Measurements from ENCODE around the gene ATE1. TPM values are rescaled to one million over a fixed set of nuclear protein-coding genes. Genes with fewer than 3 reads are reported as not detected.

Gene ATE1
- total and polyA plus RNA-seq, 7 donors = 12.5 to 49.6 (median 31.4) TPM

GRCh38 chr10:121864168-121864567, 63.7 kb downstream of the ATE1 start:
- WGBS, 2 donors = 86 to 97% methylated on average over 5 of the region's 5 CpGs
- peaks cover 0 to 10% (median 5%) of the 10 kb centered on the region in 4 donors for H3K36me3 ChIP-seq
- DNase-seq = no peak
- intact Hi-C loops (cut with DNase I) = no loop called here
- TF ChIP-seq POLR2A (IDR thresholded peaks at IDR 0.05) = no peak
- no peak for TF ChIP-seq POLR2AphosphoS5 (IDR thresholded peaks at IDR 0.05)
- TF ChIP-seq, protein P1, sequence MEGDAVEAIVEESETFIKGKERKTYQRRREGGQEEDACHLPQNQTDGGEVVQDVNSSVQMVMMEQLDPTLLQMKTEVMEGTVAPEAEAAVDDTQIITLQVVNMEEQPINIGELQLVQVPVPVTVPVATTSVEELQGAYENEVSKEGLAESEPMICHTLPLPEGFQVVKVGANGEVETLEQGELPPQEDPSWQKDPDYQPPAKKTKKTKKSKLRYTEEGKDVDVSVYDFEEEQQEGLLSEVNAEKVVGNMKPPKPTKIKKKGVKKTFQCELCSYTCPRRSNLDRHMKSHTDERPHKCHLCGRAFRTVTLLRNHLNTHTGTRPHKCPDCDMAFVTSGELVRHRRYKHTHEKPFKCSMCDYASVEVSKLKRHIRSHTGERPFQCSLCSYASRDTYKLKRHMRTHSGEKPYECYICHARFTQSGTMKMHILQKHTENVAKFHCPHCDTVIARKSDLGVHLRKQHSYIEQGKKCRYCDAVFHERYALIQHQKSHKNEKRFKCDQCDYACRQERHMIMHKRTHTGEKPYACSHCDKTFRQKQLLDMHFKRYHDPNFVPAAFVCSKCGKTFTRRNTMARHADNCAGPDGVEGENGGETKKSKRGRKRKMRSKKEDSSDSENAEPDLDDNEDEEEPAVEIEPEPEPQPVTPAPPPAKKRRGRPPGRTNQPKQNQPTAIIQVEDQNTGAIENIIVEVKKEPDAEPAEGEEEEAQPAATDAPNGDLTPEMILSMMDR (IDR thresholded peaks at IDR 0.05) = no peak
- TF ChIP-seq EP300 (IDR thresholded peaks at IDR 0.05) = no peak
- no peak overlapping the region for H3K27ac ChIP-seq
- no peaks in the 10 kb centered on the region for H3K27me3 ChIP-seq
- H3K9me3 ChIP-seq = no peaks in the 10 kb centered on the region
- H3K4me3 ChIP-seq = no peak overlapping the region
- no peaks in the 10 kb centered on the region for H3K4me1 ChIP-seq

- intact Hi-C loops (cut with DNase I) = no loop called here
- H3K4me3 ChIP-seq = no peak overlapping the region
- H3K4me1 ChIP-seq = no peaks in the 10 kb centered on the region
- H3K36me3 ChIP-seq = peaks cover 0 to 4% (median 0%) of the 10 kb centered on the region in 4 donors
- no peaks in the 10 kb centered on the region for H3K27me3 ChIP-seq
- H3K9me3 ChIP-seq = no peaks in the 10 kb centered on the region
- no peak overlapping the region for H3K27ac ChIP-seq
- TF ChIP-seq POLR2A (IDR thresholded peaks at IDR 0.05) = no peak
- no peak for TF ChIP-seq EP300 (IDR thresholded peaks at IDR 0.05)
- TF ChIP-seq, protein P1 (IDR thresholded peaks at IDR 0.05) = no peak
- TF ChIP-seq POLR2AphosphoS5 (IDR thresholded peaks at IDR 0.05) = no peak
- DNase-seq = no peak
- WGBS, 2 donors = 96 to 99% methylated on average over 4 of the region's 4 CpGs
Observed at GRCh38 chr10:121862649-121863048, 65.2 kb downstream of the ATE1 start.

- Histone ChIP-seq H3K36me3 (peaks cover 0 to 4% (median 0%) of the 10 kb centered on the region in 4 donors), H3K27ac (no peak overlapping the region), H3K4me1 (no peaks in the 10 kb centered on the region), H3K9me3 (no peaks in the 10 kb centered on the region), H3K27me3 (no peaks in the 10 kb centered on the region), H3K4me3 (no peak overlapping the region)
- WGBS, 2 donors = 97 to 98% methylated on average over 7 of the region's 7 CpGs
- intact Hi-C loops (cut with DNase I) = no loop called here
- DNase-seq = no peak
- TF ChIP-seq, protein P1 (IDR thresholded peaks at IDR 0.05) = no peak
- TF ChIP-seq POLR2AphosphoS5 (IDR thresholded peaks at IDR 0.05) = no peak
- no peak for TF ChIP-seq EP300 (IDR thresholded peaks at IDR 0.05)
- TF ChIP-seq POLR2A (IDR thresholded peaks at IDR 0.05) = no peak
Observed at GRCh38 chr10:121862042-121862441, 65.8 kb downstream of the ATE1 start.

DNA sequence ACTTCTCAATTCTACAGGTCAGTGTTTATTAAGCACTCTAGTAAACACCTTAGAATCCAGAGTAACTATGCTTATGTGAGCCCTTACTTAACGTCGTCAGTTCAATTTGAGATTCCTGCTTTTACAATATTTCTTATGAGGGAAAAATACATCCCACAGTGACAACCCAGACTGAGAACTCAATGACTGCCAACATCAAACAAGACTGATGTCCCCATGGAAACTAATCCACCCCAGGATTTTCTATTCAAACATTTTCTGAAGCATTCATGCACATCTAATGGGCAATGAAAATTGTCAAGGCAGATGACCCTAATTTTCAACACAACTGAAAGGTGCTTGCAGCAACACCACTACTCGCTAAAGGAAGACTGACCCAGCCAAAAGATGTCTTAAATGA, 67.0 kb downstream of the ATE1 start:
- intact Hi-C loops (cut with DNase I) = no loop called here
- Histone ChIP-seq H3K9me3 (no peaks in the 10 kb centered on the region), H3K4me3 (no peak overlapping the region), H3K27ac (no peak overlapping the region), H3K27me3 (no peaks in the 10 kb centered on the region), H3K4me1 (no peaks in the 10 kb centered on the region), H3K36me3 (peaks cover 0 to 6% (median 2%) of the 10 kb centered on the region in 4 donors)
- WGBS, 2 donors = 84 to 89% methylated on average over 3 of the region's 3 CpGs
- TF ChIP-seq EP300 (IDR thresholded peaks at IDR 0.05) (no peak), POLR2AphosphoS5 (IDR thresholded peaks at IDR 0.05) (no peak), POLR2A (IDR thresholded peaks at IDR 0.05) (no peak)
- TF ChIP-seq, protein P1 (IDR thresholded peaks at IDR 0.05) = no peak
- DNase-seq = no peak

- no peak overlapping the region for H3K4me3 ChIP-seq
- DNase-seq = no peak
- no peaks in the 10 kb centered on the region for H3K27me3 ChIP-seq
- no peaks in the 10 kb centered on the region for H3K9me3 ChIP-seq
- TF ChIP-seq EP300 (IDR thresholded peaks at IDR 0.05) (no peak), POLR2AphosphoS5 (IDR thresholded peaks at IDR 0.05) (no peak), POLR2A (IDR thresholded peaks at IDR 0.05) (no peak)
- TF ChIP-seq, protein P1 (IDR thresholded peaks at IDR 0.05) = no peak
- 76 to 94% methylated on average over 4 of the region's 4 CpGs for WGBS, 2 donors
- H3K36me3 ChIP-seq = peaks cover 0 to 22% (median 2%) of the 10 kb centered on the region in 4 donors
- no peaks in the 10 kb centered on the region for H3K4me1 ChIP-seq
- intact Hi-C loops (cut with DNase I) = no loop called here
- no peak overlapping the region for H3K27ac ChIP-seq
Observed at GRCh38 chr10:121854809-121855445, 72.9 kb downstream of the ATE1 start.

Measured in sigmoid colon (tissue), 7 donors.